Spleen (tissue), 11 donors: ENCODE results near the gene OTUB1. TPM values are rescaled to one million over a fixed set of nuclear protein-coding genes. Genes with fewer than 3 reads are reported as not detected.

Source experiments
- DNase-seq: peaks from one replicate; pipeline ENCODE4 v3.0.0-alpha.2; 2020
- H3K27ac ChIP-seq, 8 donors: fragments of 200-600 bp; sonication (generic) in 7 of 8; 1 replicate in 4 of 8; 2 replicates in 4 of 8; pipeline versions ENCODE4 v1.5.0 to v1.8.0; 2016 to 2021; ENCODE audit warnings: inconsistent platforms in 4 of 8, mild to moderate bottlenecking in 4 of 8, moderate library complexity in 1 of 8
- H3K27me3 ChIP-seq, 7 donors: fragments of 200-600 bp; sonication (generic) in 6 of 7; replicated peaks in 1 of 7; 1 replicate in 4 of 7; 2 replicates in 3 of 7; pipeline versions ENCODE4 v1.5.0 to v1.8.0; 2016 to 2021; ENCODE audit warnings: inconsistent platforms in 3 of 7, mild to moderate bottlenecking in 1 of 7
- H3K36me3 ChIP-seq, 6 donors: fragments of 200-600 bp; sonication (generic) in 5 of 6; 1 replicate in 4 of 6; 2 replicates in 2 of 6; pipeline versions ENCODE4 v1.5.0 to v1.8.0; 2016 to 2021; ENCODE audit warnings: inconsistent platforms in 2 of 6
- H3K4me1 ChIP-seq, 6 donors: fragments of 200-600 bp; sonication (generic) in 5 of 6; 1 replicate in 3 of 6; 2 replicates in 3 of 6; pipeline versions ENCODE4 v1.5.0 to v1.8.0; 2016 to 2021; ENCODE audit warnings: inconsistent platforms in 3 of 6
- H3K4me3 ChIP-seq, 8 donors: fragments of 200-600 bp; sonication (generic) in 7 of 8; 1 replicate in 4 of 8; 2 replicates in 4 of 8; pipeline versions ENCODE4 v1.5.0 to v1.8.0; 2016 to 2021; ENCODE audit warnings: inconsistent platforms in 4 of 8, mild to moderate bottlenecking in 4 of 8, moderate library complexity in 2 of 8
- H3K9me3 ChIP-seq, 8 donors: fragments of 200-600 bp; sonication (generic) in 7 of 8; 1 replicate in 4 of 8; 2 replicates in 4 of 8; pipeline versions ENCODE4 v1.5.0 to v1.8.0; 2016 to 2021; ENCODE audit warnings: inconsistent platforms in 4 of 8
- CTCF ChIP-seq, 11 experiments: fragments of 200-600 bp in 7 of 11; fragments of 450-650 bp in 4 of 11; sonication (generic) in 4 of 11; IDR thresholded peaks in 8 of 11; conservative IDR thresholded peaks in 3 of 11; 1 replicate in 7 of 11; 2 replicates in 4 of 11; pipeline versions ENCODE4 v1.4.0 to v1.8.0; 2016 to 2021; ENCODE audit warnings: antibody characterized with exemption in 11 of 11, inconsistent platforms in 4 of 11, mild to moderate bottlenecking in 1 of 11
- POLR2A ChIP-seq, 3 donors: fragments of 450-650 bp; IDR thresholded peaks; one replicate each; pipeline ENCODE4 v1.5.1; 2017; ENCODE audit warnings: antibody characterized with exemption in 3 of 3, mild to moderate bottlenecking in 1 of 3
- POLR2AphosphoS5 ChIP-seq, 3 donors: sonication (generic); formaldehyde crosslinking; IDR thresholded peaks; one replicate each; pipeline ENCODE4 v1.5.1; 2017; ENCODE audit warnings: antibody characterized with exemption in 3 of 3
- WGBS, 5 donors: extraction: QIAGEN DNeasy Blood & Tissue Kit in 3 of 5; methylation state at CpG; one replicate each; pipeline versions ENCODE4 v1.1.5 to v1.1.7; 2013 to 2018; 5-methylcytosine and 5-hydroxymethylcytosine counted together
- intact Hi-C: fragments of 100-400 bp; cut with DNase I; formaldehyde crosslinking; loops from one replicate; pipeline ENCODE4 v1.15.0; 2023; ENCODE audit warnings: low total_unique reads
- polyA plus RNA-seq, 3 donors: library from polyadenylated mRNA; stranded (reverse); fragments of 200-250 nt; gene quantifications; one replicate each; pipeline ENCODE4 v1.2.1, GENCODE V29; 2013
- total RNA-seq, 7 donors: library from RNA; depleted of rRNA in 3 of 7; stranded (reverse); fragments of >200 nt in 3 of 7; fragmentation: NEBNext Ultra II Directional in 4 of 7; extraction: Animal tissue kit (Norgen Biotek cat#: 25700) in 4 of 7; gene quantifications; one replicate each; pipeline versions ENCODE4 v1.1.0 to v1.2.1, GENCODE V29; 2016 to 2021
- donor health status: healthy with polysubstance abuse.
- donor health status: DM: no; HTN: no; CAD: no; lungs with moderate emphysema.
- donor health status: DM: no; HTN: no; CAD: no.
- donor health status: Bipolar disorder and iron deficiency.
- donor health status: healthy.
- donor health status: DM: no; HTN: no; CAD: no.
- donor health status: DM: yes; HTN: yes; CAD: no.

The OTUB1 gene
- total and polyA plus RNA-seq, 10 donors = 56.1 to 89.7 (median 63.5) TPM

- DNase-seq = no peak
- Histone ChIP-seq H3K27ac (no peak overlapping the region), H3K36me3 (peaks cover 4 to 70% (median 55%) of the 10 kb centered on the region in 6 donors), H3K27me3 (peaks cover 0 to 33% (median 0%) of the 10 kb centered on the region in 7 donors), H3K9me3 (no peaks in the 10 kb centered on the region), H3K4me1 (peaks cover 30 to 78% (median 44%) of the 10 kb centered on the region in 6 donors), H3K4me3 (no peak overlapping the region)
- 89 to 93% (median 92%) methylated on average over 19 to 27 of the region's 27 CpGs for WGBS, 5 donors
- TF ChIP-seq POLR2A (IDR thresholded peaks at IDR 0.05) (no peak), POLR2AphosphoS5 (IDR thresholded peaks at IDR 0.05) (peak in 1 of 3 donors; percentile 14)
- intact Hi-C loops = no loop called here
Observed at GRCh38 chr11:63997104-63997700, 11.0 kb downstream of the OTUB1 start.

- WGBS, 5 donors = 77 to 84% (median 79%) methylated on average over 11 of the region's 11 CpGs
- no peak for DNase-seq
- H3K36me3 ChIP-seq = peaks cover 4 to 63% (median 49%) of the 10 kb centered on the region in 6 donors
Observed at GRCh38 chr11:63997801-63998337, 11.6 kb downstream of the OTUB1 start.

GRCh38 chr11:63998558-63999348, 12.5 kb downstream of the OTUB1 start:
- Histone ChIP-seq H3K27ac (no peak overlapping the region), H3K4me3 (peak overlapping the region; percentile 5 to 68 (median 44)), H3K27me3 (peaks cover 0 to 36% (median 0%) of the 10 kb centered on the region in 7 donors), H3K4me1 (peaks cover 38 to 82% (median 58%) of the 10 kb centered on the region in 6 donors), H3K36me3 (peaks cover 4 to 54% (median 42%) of the 10 kb centered on the region in 6 donors), H3K9me3 (no peaks in the 10 kb centered on the region)
- 51 to 65% (median 58%) methylated on average over 36 to 54 of the region's 54 CpGs for WGBS, 5 donors
- TF ChIP-seq POLR2AphosphoS5 (IDR thresholded peaks at IDR 0.05) (peak; percentile 14 to 61 (median 48)), CTCF (IDR thresholded peaks at IDR 0.05 in 8 of 11, conservative IDR thresholded peaks at IDR 0.05 in 3 of 11) (peak in 1 of 11 experiments; percentile 6), POLR2A (IDR thresholded peaks at IDR 0.05) (no peak)
- intact Hi-C loops = no loop called here
- DNase-seq = peak; percentile 85

More at GRCh38 chr11:63997801-63998337, 11.6 kb downstream of the OTUB1 start:
- peaks cover 36 to 82% (median 51%) of the 10 kb centered on the region in 6 donors for H3K4me1 ChIP-seq
- H3K27me3 ChIP-seq = peaks cover 0 to 36% (median 0%) of the 10 kb centered on the region in 7 donors
- intact Hi-C loops = no loop called here
- no peak overlapping the region for H3K27ac ChIP-seq
- no peaks in the 10 kb centered on the region for H3K9me3 ChIP-seq
- TF ChIP-seq POLR2AphosphoS5 (IDR thresholded peaks at IDR 0.05) = peak in 1 of 3 donors; percentile 9
- TF ChIP-seq CTCF (IDR thresholded peaks at IDR 0.05 in 8 of 11, conservative IDR thresholded peaks at IDR 0.05 in 3 of 11) = no peak
- no peak overlapping the region for H3K4me3 ChIP-seq

- Histone ChIP-seq H3K27me3 (peaks cover 0 to 36% (median 0%) of the 10 kb centered on the region in 7 donors), H3K27ac (no peak overlapping the region), H3K4me3 (peak overlapping the region; percentile 5 to 68 (median 44)), H3K9me3 (no peaks in the 10 kb centered on the region), H3K4me1 (peaks cover 38 to 82% (median 61%) of the 10 kb centered on the region in 6 donors), H3K36me3 (peaks cover 4 to 47% (median 38%) of the 10 kb centered on the region in 6 donors)
- TF ChIP-seq POLR2A (IDR thresholded peaks at IDR 0.05) (no peak), POLR2AphosphoS5 (IDR thresholded peaks at IDR 0.05) (peak in 2 of 3 donors; percentile 10 to 57), CTCF (IDR thresholded peaks at IDR 0.05 in 8 of 11, conservative IDR thresholded peaks at IDR 0.05 in 3 of 11) (no peak)
- intact Hi-C loops = loop anchor here (2.0 kb wide), 1 partner anchor 149 kb away; no protein-coding TSS in a partner anchor
- DNase-seq = peak; percentile 87
- WGBS, 5 donors = 1 to 8% (median 5%) methylated on average over 24 to 59 of the region's 59 CpGs
Observed at GRCh38 chr11:63999349-64000025, 13.2 kb downstream of the OTUB1 start.
